GM23338 (cell line): ENCODE data around the gene STK38.

Source experiments
- CTCF ChIP-seq, 2 experiments: fragments of 200-600 bp in 1 of 2; sonication (generic) in 1 of 2; conservative IDR thresholded peaks; 2 replicates each; pipeline versions ENCODE4 v1.5.1 to v1.6.1; 2016 to 2017; ENCODE audit warnings: antibody characterized with exemption in 2 of 2, low read depth in 2 of 2, mild to moderate bottlenecking in 2 of 2, moderate library complexity in 1 of 2
- EZH2phosphoT487 ChIP-seq: fragments of 200-600 bp; sonication (generic); IDR thresholded peaks from one replicate; pipeline ENCODE4 v1.8.1; 2018; ENCODE audit warnings: antibody characterized with exemption; ENCODE audit not compliant: unreplicated experiment

GRCh38 chr6:36459501-36459900 is 87.8 kb downstream of the STK38 start:
- TF ChIP-seq EZH2phosphoT487 (no peak), CTCF (conservative IDR thresholded peaks at IDR 0.05; ENCODE audit: low read depth in 2 of 2) (no peak)
